Measurements from ENCODE around the gene GAPDH.

Gene GAPDH

DNA sequence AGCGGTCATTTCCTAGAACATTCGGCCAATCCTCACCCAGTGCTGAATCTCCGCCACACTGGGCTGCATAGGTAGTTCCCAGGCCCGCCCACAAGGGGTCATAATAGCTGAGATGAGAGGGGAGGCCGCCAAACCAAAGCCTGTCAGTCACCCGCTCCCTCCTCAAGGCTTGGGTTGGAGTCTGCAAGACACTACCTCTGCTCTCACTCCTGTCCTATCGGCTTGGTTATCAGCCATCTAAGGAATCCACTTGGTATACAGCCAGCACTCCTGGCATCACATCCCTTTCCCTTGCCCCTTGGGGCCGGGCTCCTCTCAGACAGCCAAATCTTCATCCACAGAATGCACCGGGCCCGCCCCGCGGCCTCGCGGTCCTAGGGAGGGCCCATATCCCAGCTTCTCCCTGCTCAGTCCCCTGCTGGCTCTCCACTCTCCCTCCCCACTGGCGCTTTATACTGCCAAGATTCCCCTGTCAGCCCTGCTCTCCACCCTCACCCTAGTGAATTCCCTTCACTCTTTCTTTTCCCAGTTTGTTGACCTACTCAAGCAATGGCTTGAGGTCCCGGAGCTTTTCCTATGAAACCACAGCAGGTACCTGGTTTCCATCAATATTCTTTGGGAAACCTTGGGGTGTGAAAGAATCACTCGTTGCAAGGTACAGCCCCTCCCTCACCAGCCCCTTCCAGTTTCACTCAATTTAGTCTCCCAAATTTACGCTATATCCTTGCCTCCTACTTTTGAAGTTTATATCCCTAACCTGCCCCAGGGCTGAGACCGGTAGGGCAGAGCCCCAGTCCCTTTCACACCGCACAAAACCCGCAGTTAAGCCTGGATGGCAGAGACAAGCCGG is 20.1 kb downstream of the GAPDH start (continued):
- TF ChIP-seq ZNF10 (tag by site-specific recombination; IDR thresholded peaks at IDR 0.05) (0 out of 2 replicates have a peak, but pooled peaks have one; percentile 60), ZNF529 (tag by site-specific recombination; IDR thresholded peaks at IDR 0.05; ENCODE audit: insufficient replicate concordance) (no peak), HOXC10 (CRISPR knock-in tag; IDR thresholded peaks at IDR 0.05) (no peak), BCL11A (tag by site-specific recombination; IDR thresholded peaks at IDR 0.05; ENCODE audit: low read depth) (no peak), OVOL3 (tag by site-specific recombination; IDR thresholded peaks at IDR 0.05) (no peak), ZNF433 (tag by site-specific recombination; IDR thresholded peaks at IDR 0.05; ENCODE audit: low read depth) (no peak)

DNA sequence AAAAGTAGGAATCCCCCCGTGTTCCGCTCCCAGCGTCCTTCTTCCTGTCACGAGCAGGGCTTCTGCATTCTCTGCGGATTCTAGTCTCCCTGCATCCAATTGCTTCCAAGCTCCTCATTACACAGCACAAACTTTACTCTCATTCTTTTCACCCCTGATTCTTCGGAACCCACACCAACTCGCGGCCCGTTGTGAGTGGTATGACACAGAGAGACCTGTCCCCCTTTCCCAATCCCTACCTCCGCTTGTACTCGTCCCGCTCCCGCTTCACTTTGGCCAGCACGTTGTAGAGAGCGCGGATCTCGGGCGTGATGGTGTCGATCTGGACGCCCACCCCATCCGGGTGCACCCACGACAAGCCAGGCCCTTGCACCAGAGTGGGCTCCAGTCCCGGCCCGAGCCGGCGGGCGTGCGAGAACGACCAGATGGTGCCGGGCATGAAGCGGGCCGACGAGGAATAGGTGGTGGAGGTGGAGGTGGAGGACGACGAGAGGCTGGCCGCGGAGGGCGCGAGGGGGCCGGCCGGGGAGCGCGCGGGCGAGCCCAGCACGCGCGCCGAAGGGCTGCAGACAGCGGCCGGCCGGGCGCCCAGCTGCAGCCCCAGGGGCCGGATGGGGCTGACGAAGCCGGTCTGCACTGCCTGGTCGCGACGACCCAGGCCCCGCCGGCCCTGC is 20.8 kb downstream of the GAPDH start:
- TF ChIP-seq, protein P1, sequence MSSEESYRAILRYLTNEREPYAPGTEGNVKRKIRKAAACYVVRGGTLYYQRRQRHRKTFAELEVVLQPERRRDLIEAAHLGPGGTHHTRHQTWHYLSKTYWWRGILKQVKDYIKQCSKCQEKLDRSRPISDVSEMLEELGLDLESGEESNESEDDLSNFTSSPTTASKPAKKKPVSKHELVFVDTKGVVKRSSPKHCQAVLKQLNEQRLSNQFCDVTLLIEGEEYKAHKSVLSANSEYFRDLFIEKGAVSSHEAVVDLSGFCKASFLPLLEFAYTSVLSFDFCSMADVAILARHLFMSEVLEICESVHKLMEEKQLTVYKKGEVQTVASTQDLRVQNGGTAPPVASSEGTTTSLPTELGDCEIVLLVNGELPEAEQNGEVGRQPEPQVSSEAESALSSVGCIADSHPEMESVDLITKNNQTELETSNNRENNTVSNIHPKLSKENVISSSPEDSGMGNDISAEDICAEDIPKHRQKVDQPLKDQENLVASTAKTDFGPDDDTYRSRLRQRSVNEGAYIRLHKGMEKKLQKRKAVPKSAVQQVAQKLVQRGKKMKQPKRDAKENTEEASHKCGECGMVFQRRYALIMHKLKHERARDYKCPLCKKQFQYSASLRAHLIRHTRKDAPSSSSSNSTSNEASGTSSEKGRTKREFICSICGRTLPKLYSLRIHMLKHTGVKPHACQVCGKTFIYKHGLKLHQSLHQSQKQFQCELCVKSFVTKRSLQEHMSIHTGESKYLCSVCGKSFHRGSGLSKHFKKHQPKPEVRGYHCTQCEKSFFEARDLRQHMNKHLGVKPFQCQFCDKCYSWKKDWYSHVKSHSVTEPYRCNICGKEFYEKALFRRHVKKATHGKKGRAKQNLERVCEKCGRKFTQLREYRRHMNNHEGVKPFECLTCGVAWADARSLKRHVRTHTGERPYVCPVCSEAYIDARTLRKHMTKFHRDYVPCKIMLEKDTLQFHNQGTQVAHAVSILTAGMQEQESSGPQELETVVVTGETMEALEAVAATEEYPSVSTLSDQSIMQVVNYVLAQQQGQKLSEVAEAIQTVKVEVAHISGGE (tag by site-specific recombination; conservative IDR thresholded peaks at IDR 0.05; ENCODE audit: low read depth): 0 out of 2 replicates have a peak, but pooled peaks have one; percentile 20
- TF ChIP-seq ZNF600 (tag by site-specific recombination; IDR thresholded peaks at IDR 0.05) (no peak; the same call in 1 of the 2 replicates), EGR2 (tag by site-specific recombination; IDR thresholded peaks at IDR 0.05; ENCODE audit: low read depth) (peak; percentile 83), ZNF112 (tag by site-specific recombination; IDR thresholded peaks at IDR 0.05) (no peak), ZBTB17 (tag by site-specific recombination; IDR thresholded peaks at IDR 0.05) (peak; percentile 23), ZFHX2 (tag by site-specific recombination; conservative IDR thresholded peaks at IDR 0.05) (peak; percentile 83), ZNF76 (tag by site-specific recombination; IDR thresholded peaks at IDR 0.05; ENCODE audit: borderline replicate concordance, low read depth) (peak; percentile 34; the same call in 1 of the 2 replicates), HOXC10 (CRISPR knock-in tag; IDR thresholded peaks at IDR 0.05) (peak; percentile 29; the same call in 1 of the 2 replicates)
- TF ChIP-seq, protein P2, sequence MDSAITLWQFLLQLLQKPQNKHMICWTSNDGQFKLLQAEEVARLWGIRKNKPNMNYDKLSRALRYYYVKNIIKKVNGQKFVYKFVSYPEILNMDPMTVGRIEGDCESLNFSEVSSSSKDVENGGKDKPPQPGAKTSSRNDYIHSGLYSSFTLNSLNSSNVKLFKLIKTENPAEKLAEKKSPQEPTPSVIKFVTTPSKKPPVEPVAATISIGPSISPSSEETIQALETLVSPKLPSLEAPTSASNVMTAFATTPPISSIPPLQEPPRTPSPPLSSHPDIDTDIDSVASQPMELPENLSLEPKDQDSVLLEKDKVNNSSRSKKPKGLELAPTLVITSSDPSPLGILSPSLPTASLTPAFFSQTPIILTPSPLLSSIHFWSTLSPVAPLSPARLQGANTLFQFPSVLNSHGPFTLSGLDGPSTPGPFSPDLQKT (IDR thresholded peaks at IDR 0.05; ENCODE audit: borderline replicate concordance, low read depth, low read length): no peak
- TF ChIP-seq, protein P3, sequence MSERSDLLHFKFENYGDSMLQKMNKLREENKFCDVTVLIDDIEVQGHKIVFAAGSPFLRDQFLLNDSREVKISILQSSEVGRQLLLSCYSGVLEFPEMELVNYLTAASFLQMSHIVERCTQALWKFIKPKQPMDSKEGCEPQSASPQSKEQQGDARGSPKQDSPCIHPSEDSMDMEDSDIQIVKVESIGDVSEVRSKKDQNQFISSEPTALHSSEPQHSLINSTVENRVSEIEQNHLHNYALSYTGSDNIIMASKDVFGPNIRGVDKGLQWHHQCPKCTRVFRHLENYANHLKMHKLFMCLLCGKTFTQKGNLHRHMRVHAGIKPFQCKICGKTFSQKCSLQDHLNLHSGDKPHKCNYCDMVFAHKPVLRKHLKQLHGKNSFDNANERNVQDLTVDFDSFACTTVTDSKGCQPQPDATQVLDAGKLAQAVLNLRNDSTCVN (tag by site-specific recombination; optimal IDR thresholded peaks at IDR 0.05): peak; percentile 86
- Histone ChIP-seq H3K4me1 (ENCODE audit: control insufficient read depth, insufficient read depth, low read length) (peaks cover 18% of the 10 kb centered on the region), H3K27ac (ENCODE audit: extremely low read depth, low read depth, low read length) (peak overlapping the region; percentile 80), H3K36me3 (ENCODE audit: control insufficient read depth in 2 of 2, insufficient read depth in 1 of 2, low read length in 2 of 2) (peaks cover 31 to 60% of the 10 kb centered on the region in 2 experiments), H3K4me3 (ENCODE audit: low read depth, low read length) (peak overlapping the region; percentile 88), H3K9me3 (ENCODE audit: control insufficient read depth, insufficient read depth, low read depth, low read length) (no peaks in the 10 kb centered on the region)
- POLR2A ChIA-PET: interaction anchor here (1.0 to 5.7 kb wide), 7 partner anchors 13 to 297 kb away, joined by 3 to 90 read pairs (median 6); partner anchors contain the start of genes GAPDH, NOP2, PTMS and USP5
- CTCF ChIA-PET: interaction anchor here (0.7 to 4.5 kb wide), 6 partner anchors 9 to 269 kb away, joined by 3 to 51 read pairs (median 8); no protein-coding TSS in a partner anchor
